ENCODE data around the gene FARP1.

The FARP1 gene

GRCh38 chr13:98233127-98233526 lies 90.2 kb downstream of the FARP1 start (continued):
- TF ChIP-seq ATF2 (tag by site-specific recombination; IDR thresholded peaks at IDR 0.05; ENCODE audit: low read depth) (no peak), ZNF654 (tag by site-specific recombination; IDR thresholded peaks at IDR 0.05; ENCODE audit: low read depth) (no peak), ZNF121 (tag by site-specific recombination; IDR thresholded peaks at IDR 0.05) (no peak), ZNF692 (tag by site-specific recombination; IDR thresholded peaks at IDR 0.05) (no peak), MZF1 (tag by site-specific recombination; IDR thresholded peaks at IDR 0.05; ENCODE audit: borderline replicate concordance) (no peak), YY1 (tag by site-specific recombination; IDR thresholded peaks at IDR 0.05) (no peak)

- CTCF ChIA-PET, result interaction anchor here (1.6 kb wide), 1 partner anchor 11 kb away, joined by 5 read pairs; no protein-coding TSS in a partner anchor
- Histone ChIP-seq H3K4me3 (ENCODE audit: low read depth, low read length) (no peak overlapping the region), H3K4me1 (ENCODE audit: control insufficient read depth, insufficient read depth, low read length) (no peaks in the 10 kb centered on the region), H3K27ac (ENCODE audit: extremely low read depth, low read depth, low read length) (no peak overlapping the region), H3K9me3 (ENCODE audit: control insufficient read depth, insufficient read depth, low read depth, low read length) (no peaks in the 10 kb centered on the region), H3K36me3 (ENCODE audit: control insufficient read depth in 2 of 2, insufficient read depth in 1 of 2, low read length in 2 of 2) (no peaks in the 10 kb centered on the region; a peak in 1 of 3 replicates)
- TF ChIP-seq ZNF549 (tag by site-specific recombination; IDR thresholded peaks at IDR 0.05), result no peak
- no peak for TF ChIP-seq ZNF701 (tag by site-specific recombination; IDR thresholded peaks at IDR 0.05)
- TF ChIP-seq PRDM6 (tag by site-specific recombination; IDR thresholded peaks at IDR 0.05), result no peak
- no peak for TF ChIP-seq ZNF530 (tag by site-specific recombination; IDR thresholded peaks at IDR 0.05; ENCODE audit: low read depth)
- TF ChIP-seq ZBTB8A (tag by site-specific recombination; IDR thresholded peaks at IDR 0.05), result no peak
- no peak for TF ChIP-seq TSHZ1 (tag by site-specific recombination; IDR thresholded peaks at IDR 0.05; ENCODE audit: borderline replicate concordance)
- TF ChIP-seq ZNF292 (tag by site-specific recombination; IDR thresholded peaks at IDR 0.05; ENCODE audit: borderline replicate concordance, low read depth), result no peak
- no peak for TF ChIP-seq ZNF398 (tag by site-specific recombination; IDR thresholded peaks at IDR 0.05)
- no peak for TF ChIP-seq TRIM28 (IDR thresholded peaks at IDR 0.05; ENCODE audit: borderline replicate concordance, low read length)
- TF ChIP-seq ZNF561 (tag by site-specific recombination; IDR thresholded peaks at IDR 0.05; ENCODE audit: borderline replicate concordance), result no peak
- TF ChIP-seq ZNF521 (tag by site-specific recombination; IDR thresholded peaks at IDR 0.05), result no peak
- no peak for TF ChIP-seq ZEB2 (tag by site-specific recombination; IDR thresholded peaks at IDR 0.05)
- TF ChIP-seq ZNF626 (tag by site-specific recombination; IDR thresholded peaks at IDR 0.05), result no peak
- TF ChIP-seq ZSCAN23 (tag by site-specific recombination; IDR thresholded peaks at IDR 0.05), result no peak
- TF ChIP-seq ZNF645 (tag by site-specific recombination; IDR thresholded peaks at IDR 0.05), result no peak
- no peak for TF ChIP-seq INSM2 (tag by site-specific recombination; IDR thresholded peaks at IDR 0.05)
- TF ChIP-seq ZNF416 (tag by site-specific recombination; IDR thresholded peaks at IDR 0.05), result no peak
- no peak for TF ChIP-seq ZNF560 (tag by site-specific recombination; IDR thresholded peaks at IDR 0.05; ENCODE audit: borderline replicate concordance)
- TF ChIP-seq RBAK (tag by site-specific recombination; IDR thresholded peaks at IDR 0.05), result no peak
- POLR2A ChIA-PET, result no interaction called here
Observed at GRCh38 chr13:98234348-98234747, 91.5 kb downstream of the FARP1 start.
